SU-DHL-6 (cell line): ENCODE measurements around the gene NTRK2.

Source experiments
- H2AFZ ChIP-seq: fragments of 200-600 bp; sonication (generic); 2 replicates; pipeline ENCODE4 v1.6.1; 2014; ENCODE audit warnings: low read depth, mild to moderate bottlenecking, moderate library complexity, mixed read lengths, antibody characterized with exemption, low read length; ENCODE audit not compliant: severe bottlenecking
- H3F3A ChIP-seq: fragments of 200-600 bp; shearing (Covaris generic); 2 replicates; pipeline ENCODE4 v1.6.0; 2016; ENCODE audit warnings: antibody characterized with exemption, mild to moderate bottlenecking; ENCODE audit not compliant: insufficient read depth
- H3K27ac ChIP-seq: fragments of 200-600 bp; sonication (generic); 2 replicates; pipeline ENCODE4 v1.5.1; 2016; ENCODE audit warnings: low read depth, mild to moderate bottlenecking, low read length, moderate library complexity, mixed read lengths
- H3K27me3 ChIP-seq: fragments of 200-600 bp; sonication (generic), shearing (Covaris generic); 2 replicates; pipeline ENCODE4 v1.6.0; 2014; ENCODE audit warnings: mild to moderate bottlenecking, low read length
- H3K36me3 ChIP-seq: fragments of 200-600 bp; sonication (generic); 2 replicates; pipeline ENCODE4 v1.6.1; 2014; ENCODE audit warnings: mild to moderate bottlenecking, low read length, mixed read lengths
- H3K4me2 ChIP-seq: fragments of 300-600, 200-600 bp; shearing (Covaris generic), sonication (generic); 2 replicates; pipeline ENCODE4 v1.6.0; 2014; ENCODE audit warnings: low read length, low read depth, mild to moderate bottlenecking; ENCODE audit not compliant: poor library complexity, severe bottlenecking
- H3K4me3 ChIP-seq: fragments of 200-600 bp; sonication (generic); 2 replicates; pipeline ENCODE4 v1.5.1; 2014; ENCODE audit warnings: antibody characterized with exemption, low read length, mild to moderate bottlenecking, mixed read lengths; ENCODE audit not compliant: insufficient read depth, poor library complexity, severe bottlenecking
- H3K79me2 ChIP-seq: fragments of 200-600 bp; sonication (generic); 2 replicates; pipeline ENCODE4 v1.6.1; 2014; ENCODE audit warnings: mild to moderate bottlenecking, low read length, moderate library complexity; ENCODE audit not compliant: insufficient read depth
- H3K9ac ChIP-seq: fragments of 200-600 bp; sonication (generic); 2 replicates; pipeline ENCODE4 v1.7.0; 2014; ENCODE audit warnings: mild to moderate bottlenecking, low read length
- H3K9me2 ChIP-seq: fragments of 200-600 bp; sonication (generic); replicated peaks from 2 replicates; pipeline ENCODE4 v1.6.1; 2014; ENCODE audit warnings: low read length; ENCODE audit not compliant: insufficient read depth
- H3K9me3 ChIP-seq: fragments of 200-600 bp; sonication (generic); 2 replicates; pipeline ENCODE4 v1.6.1; 2014; ENCODE audit warnings: low read length, mixed read lengths; ENCODE audit not compliant: insufficient read depth
- H4K20me1 ChIP-seq: fragments of 200-600 bp; sonication (generic); 2 replicates; pipeline ENCODE4 v1.6.1; 2014; ENCODE audit warnings: low read depth, mild to moderate bottlenecking, antibody characterized with exemption, low read length, moderate library complexity, mixed read lengths
- EZH2phosphoT487 ChIP-seq: fragments of 200-600 bp; sonication (generic), shearing (Covaris generic); conservative IDR thresholded peaks from 2 replicates; pipeline ENCODE4 v1.6.1; 2018; ENCODE audit warnings: mild to moderate bottlenecking, antibody characterized with exemption, low read length, moderate library complexity, mixed read lengths
- TF ChIP-seq, protein P1 (sequence below): fragments of 200-600 bp; sonication (generic); IDR thresholded peaks from one replicate; pipeline ENCODE4 v1.5.1; 2017; ENCODE audit warnings: antibody characterized with exemption, mild to moderate bottlenecking, low read length, moderate library complexity; ENCODE audit not compliant: insufficient read depth, poor library complexity, severe bottlenecking

Gene NTRK2

GRCh38 chr9:84970432-84970831 is 300.9 kb downstream of the NTRK2 start:
- Histone ChIP-seq H3K9ac (no peak overlapping the region), H3K4me2 (no peak overlapping the region), H3K36me3 (no peaks in the 10 kb centered on the region), H3K79me2 (no peaks in the 10 kb centered on the region), H3K4me3 (no peak overlapping the region), H4K20me1 (no peaks in the 10 kb centered on the region), H2AFZ (no peak overlapping the region), H3K9me3 (no peaks in the 10 kb centered on the region), H3K27me3 (no peaks in the 10 kb centered on the region), H3K9me2 (no peaks in the 10 kb centered on the region), H3F3A (no peaks in the 10 kb centered on the region), H3K27ac (no peak overlapping the region)
- TF ChIP-seq, protein P1, sequence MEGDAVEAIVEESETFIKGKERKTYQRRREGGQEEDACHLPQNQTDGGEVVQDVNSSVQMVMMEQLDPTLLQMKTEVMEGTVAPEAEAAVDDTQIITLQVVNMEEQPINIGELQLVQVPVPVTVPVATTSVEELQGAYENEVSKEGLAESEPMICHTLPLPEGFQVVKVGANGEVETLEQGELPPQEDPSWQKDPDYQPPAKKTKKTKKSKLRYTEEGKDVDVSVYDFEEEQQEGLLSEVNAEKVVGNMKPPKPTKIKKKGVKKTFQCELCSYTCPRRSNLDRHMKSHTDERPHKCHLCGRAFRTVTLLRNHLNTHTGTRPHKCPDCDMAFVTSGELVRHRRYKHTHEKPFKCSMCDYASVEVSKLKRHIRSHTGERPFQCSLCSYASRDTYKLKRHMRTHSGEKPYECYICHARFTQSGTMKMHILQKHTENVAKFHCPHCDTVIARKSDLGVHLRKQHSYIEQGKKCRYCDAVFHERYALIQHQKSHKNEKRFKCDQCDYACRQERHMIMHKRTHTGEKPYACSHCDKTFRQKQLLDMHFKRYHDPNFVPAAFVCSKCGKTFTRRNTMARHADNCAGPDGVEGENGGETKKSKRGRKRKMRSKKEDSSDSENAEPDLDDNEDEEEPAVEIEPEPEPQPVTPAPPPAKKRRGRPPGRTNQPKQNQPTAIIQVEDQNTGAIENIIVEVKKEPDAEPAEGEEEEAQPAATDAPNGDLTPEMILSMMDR = no peak
- TF ChIP-seq EZH2phosphoT487 = no peak

DNA sequence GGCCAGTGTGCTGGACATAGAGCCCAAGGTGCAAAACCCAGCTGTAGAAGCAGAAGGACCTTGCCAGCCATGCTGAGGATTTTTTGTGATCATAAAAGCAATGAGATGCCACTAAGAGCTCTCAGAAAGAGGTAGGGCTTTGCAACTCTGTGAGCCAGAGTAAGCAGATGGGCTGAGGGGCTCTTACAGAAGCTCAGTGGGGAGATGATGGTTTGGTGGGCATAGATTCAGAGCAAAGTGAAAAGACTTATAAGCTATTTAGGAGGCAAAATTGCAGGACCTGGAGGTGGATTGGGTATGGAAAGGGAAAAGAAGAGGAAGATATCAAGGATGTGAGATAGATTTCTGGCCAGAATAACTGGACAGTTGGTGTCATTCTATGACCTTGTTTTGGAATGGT is 302.0 kb downstream of the NTRK2 start:
- H3K9me2 ChIP-seq = no peaks in the 10 kb centered on the region
- H2AFZ ChIP-seq = no peak overlapping the region
- no peak overlapping the region for H3K9ac ChIP-seq
- no peak overlapping the region for H3K4me2 ChIP-seq
- no peak overlapping the region for H3K4me3 ChIP-seq
- no peak for TF ChIP-seq EZH2phosphoT487
- H4K20me1 ChIP-seq = no peaks in the 10 kb centered on the region
- H3K36me3 ChIP-seq = no peaks in the 10 kb centered on the region
- H3K27ac ChIP-seq = no peak overlapping the region
- H3F3A ChIP-seq = no peaks in the 10 kb centered on the region
- H3K9me3 ChIP-seq = no peaks in the 10 kb centered on the region
- no peaks in the 10 kb centered on the region for H3K27me3 ChIP-seq
- H3K79me2 ChIP-seq = no peaks in the 10 kb centered on the region

- no peaks in the 10 kb centered on the region for H3F3A ChIP-seq
- H4K20me1 ChIP-seq = no peaks in the 10 kb centered on the region
- no peak overlapping the region for H3K27ac ChIP-seq
- no peak overlapping the region for H3K9ac ChIP-seq
- TF ChIP-seq, protein P1 = no peak
- TF ChIP-seq EZH2phosphoT487 = no peak
- no peaks in the 10 kb centered on the region for H3K79me2 ChIP-seq
- no peaks in the 10 kb centered on the region for H3K36me3 ChIP-seq
- H3K4me3 ChIP-seq = no peak overlapping the region
- H3K9me3 ChIP-seq = no peaks in the 10 kb centered on the region
- no peak overlapping the region for H2AFZ ChIP-seq
- H3K9me2 ChIP-seq = no peaks in the 10 kb centered on the region
- H3K4me2 ChIP-seq = no peak overlapping the region
- no peaks in the 10 kb centered on the region for H3K27me3 ChIP-seq
Observed at GRCh38 chr9:84974258-84974657, 304.7 kb downstream of the NTRK2 start.

GRCh38 chr9:84974855-84975254 is 305.3 kb downstream of the NTRK2 start:
- Histone ChIP-seq H2AFZ (no peak overlapping the region), H3K27me3 (no peaks in the 10 kb centered on the region), H3K36me3 (no peaks in the 10 kb centered on the region), H3K27ac (no peak overlapping the region), H3K4me2 (no peak overlapping the region), H4K20me1 (no peaks in the 10 kb centered on the region), H3K4me3 (no peak overlapping the region), H3K9me2 (no peaks in the 10 kb centered on the region), H3K79me2 (no peaks in the 10 kb centered on the region), H3K9me3 (no peaks in the 10 kb centered on the region), H3K9ac (no peak overlapping the region), H3F3A (no peaks in the 10 kb centered on the region)
- no peak for TF ChIP-seq EZH2phosphoT487
- TF ChIP-seq, protein P1 = no peak
